H1 (cell line): ENCODE data around the gene CYP4Z1.

ENCODE experiments used
- BCL11A ChIP-seq, 2 experiments: IDR thresholded peaks; one replicate each; pipeline ENCODE4 v1.6.1; 2011; ENCODE audit warnings: low read depth in 2 of 2, low read length in 2 of 2, mild to moderate bottlenecking in 2 of 2
- BRCA1 ChIP-seq: IDR thresholded peaks from 2 replicates; pipeline ENCODE4 v1.6.1; 2012; ENCODE audit warnings: low read depth, low read length, improper control_type of control experiment
- CHD1 ChIP-seq: IDR thresholded peaks from 2 replicates; pipeline ENCODE4 v1.6.1; 2012; ENCODE audit warnings: low read depth, low read length, improper control_type of control experiment
- CHD2 ChIP-seq: IDR thresholded peaks from 2 replicates; pipeline ENCODE4 v1.6.1; 2012; ENCODE audit warnings: low read length, improper control_type of control experiment
- CTCF ChIP-seq, 3 experiments: IDR thresholded peaks; 1 replicate in 2 of 3; 2 replicates in 1 of 3; pipeline versions ENCODE4 v1.5.1 to v1.6.1; 2011; ENCODE audit warnings: low read length in 3 of 3, mild to moderate bottlenecking in 3 of 3, inconsistent platforms in 2 of 3, low read depth in 1 of 3, moderate library complexity in 1 of 3; ENCODE audit not compliant: insufficient read depth in 1 of 3; ENCODE audit errors: control extremely low read depth in 1 of 3
- EZH2 ChIP-seq: fragments of 200-600 bp; sonication (generic); IDR thresholded peaks from 2 replicates; pipeline ENCODE4 v1.7.1; 2012; ENCODE audit warnings: low read depth, mild to moderate bottlenecking, moderate library complexity, low read length, inconsistent platforms; ENCODE audit not compliant: severe bottlenecking
- FOSL1 ChIP-seq: IDR thresholded peaks from 2 replicates; pipeline ENCODE4 v1.6.1; 2011; ENCODE audit warnings: mild to moderate bottlenecking, low read depth, low read length, moderate library complexity; ENCODE audit not compliant: insufficient read depth
- MAFK ChIP-seq: IDR thresholded peaks from 2 replicates; pipeline ENCODE4 v1.6.1; 2012; ENCODE audit warnings: low read depth, mild to moderate bottlenecking, improper control_type of control experiment, low read length
- POLR2A ChIP-seq, 2 experiments: IDR thresholded peaks; 1 replicate in 1 of 2; 2 replicates in 1 of 2; pipeline ENCODE4 v1.6.1; 2011; ENCODE audit warnings: low read depth in 2 of 2, low read length in 2 of 2, mild to moderate bottlenecking in 2 of 2; ENCODE audit errors: control extremely low read depth in 1 of 2
- POLR2AphosphoS5 ChIP-seq: IDR thresholded peaks from 2 replicates; pipeline ENCODE4 v1.6.1; 2011; ENCODE audit warnings: low read depth, low read length
- YY1 ChIP-seq: IDR thresholded peaks from 2 replicates; pipeline ENCODE4 v1.6.1; 2011; ENCODE audit warnings: low read depth, mild to moderate bottlenecking, low read length

- no peak for TF ChIP-seq EZH2
- TF ChIP-seq POLR2A (IDR thresholded peaks at IDR 0.05; ENCODE audit: control extremely low read depth in 1 of 2, low read depth in 2 of 2, low read length in 2 of 2): no peak
- TF ChIP-seq CHD1: no peak
- no peak for TF ChIP-seq BRCA1
- TF ChIP-seq FOSL1: no peak
- TF ChIP-seq CTCF (IDR thresholded peaks at IDR 0.05; ENCODE audit: control extremely low read depth in 1 of 3, insufficient read depth in 1 of 3, low read depth in 1 of 3, low read length in 3 of 3): no peak
- no peak for TF ChIP-seq MAFK
- TF ChIP-seq BCL11A (IDR thresholded peaks at IDR 0.05; ENCODE audit: low read depth in 2 of 2, low read length in 2 of 2): no peak
- TF ChIP-seq CHD2: no peak
- no peak for TF ChIP-seq YY1
- no peak for TF ChIP-seq POLR2AphosphoS5
Observed at GRCh38 chr1:47106792-47107191, 39.8 kb downstream of the CYP4Z1 start.
